ENCODE data around the gene RAPGEF2.

The RAPGEF2 gene

GRCh38 chr4:159173886-159174285, 71.0 kb downstream of the RAPGEF2 start:
- TF ChIP-seq PATZ1 (CRISPR knock-in tag; IDR thresholded peaks at IDR 0.05; ENCODE audit: borderline replicate concordance) (no peak), POU6F1 (CRISPR knock-in tag; IDR thresholded peaks at IDR 0.05; ENCODE audit: borderline replicate concordance, low read depth) (no peak), ISL1 (CRISPR knock-in tag; IDR thresholded peaks at IDR 0.05) (no peak), TSHZ2 (CRISPR knock-in tag; IDR thresholded peaks at IDR 0.05) (no peak), GLIS3 (CRISPR knock-in tag; IDR thresholded peaks at IDR 0.05) (no peak), ZC3H10 (CRISPR knock-in tag; IDR thresholded peaks at IDR 0.05) (no peak), BACH2 (CRISPR knock-in tag; IDR thresholded peaks at IDR 0.05; ENCODE audit: borderline replicate concordance) (no peak), ARNTL (CRISPR knock-in tag; IDR thresholded peaks at IDR 0.05; ENCODE audit: borderline replicate concordance, low read depth) (no peak), ZFP30 (CRISPR knock-in tag; IDR thresholded peaks at IDR 0.05) (no peak), ZNF8 (CRISPR knock-in tag; IDR thresholded peaks at IDR 0.05) (no peak), PPARA (CRISPR knock-in tag; IDR thresholded peaks at IDR 0.05; ENCODE audit: borderline replicate concordance) (no peak), ZFP3 (CRISPR knock-in tag; IDR thresholded peaks at IDR 0.05) (no peak), ZNF565 (CRISPR knock-in tag; conservative IDR thresholded peaks at IDR 0.05; ENCODE audit: low read depth) (no peak), CSDC2 (CRISPR knock-in tag; IDR thresholded peaks at IDR 0.05) (no peak), ZNF70 (CRISPR knock-in tag; IDR thresholded peaks at IDR 0.05) (no peak), SNAI2 (CRISPR knock-in tag; IDR thresholded peaks at IDR 0.05) (no peak), RARB (CRISPR knock-in tag; IDR thresholded peaks at IDR 0.05) (no peak), TCF4 (CRISPR knock-in tag; IDR thresholded peaks at IDR 0.05; ENCODE audit: borderline replicate concordance) (no peak)
- no peak for ATAC-seq

GRCh38 chr4:159174645-159175084, 71.8 kb downstream of the RAPGEF2 start:
- TF ChIP-seq ZFP30 (CRISPR knock-in tag; IDR thresholded peaks at IDR 0.05) (no peak), CSDC2 (CRISPR knock-in tag; IDR thresholded peaks at IDR 0.05) (no peak), OSR1 (CRISPR knock-in tag; IDR thresholded peaks at IDR 0.05) (no peak), ZNF70 (CRISPR knock-in tag; IDR thresholded peaks at IDR 0.05) (no peak), TCF4 (CRISPR knock-in tag; IDR thresholded peaks at IDR 0.05; ENCODE audit: borderline replicate concordance) (no peak), ZNF8 (CRISPR knock-in tag; IDR thresholded peaks at IDR 0.05) (no peak)
- no peak for ATAC-seq

- peak; percentile 96 for ATAC-seq
- TF ChIP-seq CREB5 (CRISPR knock-in tag; IDR thresholded peaks at IDR 0.05; ENCODE audit: low read depth) (peak; percentile 49; the same call in 1 of the 2 replicates), SNAI2 (CRISPR knock-in tag; IDR thresholded peaks at IDR 0.05) (no peak)
Observed at GRCh38 chr4:159175085-159175988, 72.5 kb downstream of the RAPGEF2 start.

- peak; percentile 27 for ATAC-seq
- TF ChIP-seq TOX (CRISPR knock-in tag; IDR thresholded peaks at IDR 0.05; ENCODE audit: borderline replicate concordance) (no peak), OSR1 (CRISPR knock-in tag; IDR thresholded peaks at IDR 0.05) (no peak), CSRNP3 (CRISPR knock-in tag; IDR thresholded peaks at IDR 0.05) (no peak), ISL1 (CRISPR knock-in tag; IDR thresholded peaks at IDR 0.05) (no peak), ZNF8 (CRISPR knock-in tag; IDR thresholded peaks at IDR 0.05) (no peak), ZNF70 (CRISPR knock-in tag; IDR thresholded peaks at IDR 0.05) (no peak), CREB5 (CRISPR knock-in tag; IDR thresholded peaks at IDR 0.05; ENCODE audit: low read depth) (no peak)
Observed at GRCh38 chr4:159175989-159176375, 73.1 kb downstream of the RAPGEF2 start.
